Gastrocnemius medialis (tissue), 4 donors: ENCODE measurements around the gene OR11G2. TPM values are rescaled to one million over a fixed set of nuclear protein-coding genes. Genes with fewer than 3 reads are reported as not detected.

Experiments used
- ATAC-seq, 2 donors: fragments of 150-250 bp; one replicate each; pipeline ENCODE4 v1.9.1; 2016
- DNase-seq, 2 donors: peaks; one replicate each; pipeline ENCODE4 v3.0.0-alpha.2; 2019
- H3K27ac ChIP-seq, 4 donors: fragments of 200-600 bp; sonication (generic); 1 replicate in 1 of 4; 2 replicates in 3 of 4; pipeline ENCODE4 v1.5.1; 2016 to 2018; ENCODE audit warnings: mild to moderate bottlenecking in 2 of 4, moderate library complexity in 1 of 4
- H3K27me3 ChIP-seq, 3 donors: fragments of 200-600 bp; sonication (generic) in 2 of 3; 1 replicate in 1 of 3; 2 replicates in 2 of 3; pipeline versions ENCODE4 v1.5.1 to v1.6.0; 2016 to 2019; ENCODE audit warnings: mild to moderate bottlenecking in 1 of 3, moderate library complexity in 1 of 3
- H3K36me3 ChIP-seq, 2 donors: fragments of 200-600 bp; sonication (generic) in 1 of 2; one replicate each; pipeline ENCODE4 v1.5.1; 2017 to 2018
- H3K4me1 ChIP-seq, 2 donors: fragments of 200-600 bp; sonication (generic) in 1 of 2; one replicate each; pipeline ENCODE4 v1.5.1; 2016 to 2017; ENCODE audit warnings: mild to moderate bottlenecking in 2 of 2
- H3K4me3 ChIP-seq, 4 donors: fragments of 200-600 bp; sonication (generic) in 3 of 4; 1 replicate in 1 of 4; 2 replicates in 3 of 4; pipeline ENCODE4 v1.5.1; 2016 to 2019; ENCODE audit warnings: mild to moderate bottlenecking in 2 of 4
- H3K9me3 ChIP-seq, 3 donors: fragments of 200-600 bp; sonication (generic) in 2 of 3; 1 replicate in 1 of 3; 2 replicates in 2 of 3; pipeline ENCODE4 v1.5.1; 2016 to 2019
- CTCF ChIP-seq, 5 experiments: fragments of 450-650 bp in 3 of 5; fragments of 200-600 bp in 2 of 5; sonication (generic) in 2 of 5; IDR thresholded peaks in 4 of 5; conservative IDR thresholded peaks in 1 of 5; 1 replicate in 4 of 5; 2 replicates in 1 of 5; pipeline ENCODE4 v1.5.1; 2016 to 2019; ENCODE audit warnings: antibody characterized with exemption in 5 of 5, mild to moderate bottlenecking in 3 of 5, moderate library complexity in 3 of 5
- POLR2A ChIP-seq, 2 donors: fragments of 450-650 bp; IDR thresholded peaks; one replicate each; pipeline ENCODE4 v1.6.1; 2017; ENCODE audit warnings: antibody characterized with exemption in 2 of 2, mild to moderate bottlenecking in 2 of 2, moderate library complexity in 2 of 2
- in situ Hi-C, 4 donors: fragments of 200-750 bp; cut with MboI; loops; one replicate each; pipeline versions ENCODE4 v1.15.0 to v1.8.0; 2017; ENCODE audit warnings: low sequenced_read_pairs in 4 of 4
- intact Hi-C: fragments of 100-400 bp; cut with DNase I; formaldehyde crosslinking; loops from one replicate; pipeline ENCODE4 v1.15.1; 2023; ENCODE audit warnings: low total_unique reads
- total RNA-seq, 4 donors: library from RNA; depleted of rRNA; stranded (reverse); fragments of >200 nt; gene quantifications; one replicate each; pipeline versions ENCODE4 v1.1.0 to v1.2.3, GENCODE V29; 2016

Gene OR11G2
- total RNA-seq, 4 donors from 2014 or later: not detected

DNA sequence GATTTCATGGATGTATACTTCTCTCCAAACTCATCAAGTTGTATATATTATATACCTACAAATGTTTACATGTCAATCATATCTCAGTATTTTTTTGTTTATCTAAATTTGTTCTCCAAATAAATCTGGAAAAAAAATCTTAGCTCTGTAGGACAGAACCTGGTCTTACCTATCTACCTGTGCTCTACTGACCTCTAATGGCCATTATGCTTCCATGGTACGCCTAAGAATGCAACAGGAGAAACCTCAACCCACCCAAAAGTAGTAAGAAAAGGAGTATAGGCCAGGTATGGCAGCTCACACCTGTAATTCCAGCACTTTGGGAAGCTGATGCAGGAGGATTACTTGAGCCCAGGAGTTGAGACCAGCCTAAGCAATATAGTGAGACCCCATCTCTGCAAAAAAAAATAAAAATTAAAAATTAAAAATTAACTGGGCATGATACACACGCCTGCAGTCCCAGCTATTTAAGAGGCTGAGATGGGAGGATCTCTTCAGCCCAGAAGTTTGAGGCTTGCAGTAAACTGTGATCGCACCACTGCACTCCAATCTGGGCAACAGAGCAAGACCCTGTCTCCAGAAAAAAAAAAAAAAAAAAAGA, 57.0 kb downstream of the OR11G2 start:
- Histone ChIP-seq H3K4me3 (no peak overlapping the region), H3K9me3 (peaks cover 0 to 6% (median 0%) of the 10 kb centered on the region in 3 donors), H3K27ac (no peak overlapping the region), H3K27me3 (no peaks in the 10 kb centered on the region), H3K4me1 (no peaks in the 10 kb centered on the region), H3K36me3 (no peaks in the 10 kb centered on the region)
- DNase-seq: no peak
- intact Hi-C loops (no loop called here), in situ Hi-C loops (no loop called here)
- ATAC-seq: no peak
- TF ChIP-seq POLR2A (IDR thresholded peaks at IDR 0.05) (no peak), CTCF (IDR thresholded peaks at IDR 0.05 in 4 of 5, conservative IDR thresholded peaks at IDR 0.05 in 1 of 5) (no peak)

Other genes starting within 250 kb of the OR11G2 start
- gene OR4K15, start 215.3 kb upstream of the OR11G2 start, total RNA-seq: not detected
- gene OR4Q2, start 188.7 kb upstream of the OR11G2 start, total RNA-seq: not detected
- not detected for gene OR4K14, start 171.6 kb upstream of the OR11G2 start, total RNA-seq
- gene OR4K13, start 154.9 kb upstream of the OR11G2 start, total RNA-seq: not detected
- not detected for gene OR4L1, start 130.9 kb upstream of the OR11G2 start, total RNA-seq
- gene OR4K17, start 80.2 kb upstream of the OR11G2 start, total RNA-seq: not detected
- gene OR4N5, start 52.1 kb upstream of the OR11G2 start, total RNA-seq: not detected
- gene OR11H6, start 32.8 kb downstream of the OR11G2 start, total RNA-seq: not detected
- not detected for gene OR11H7, start 38.1 kb downstream of the OR11G2 start, total RNA-seq
- not detected for gene OR11H4, start 48.4 kb downstream of the OR11G2 start, total RNA-seq
- gene TTC5, start 115.1 kb downstream of the OR11G2 start, total RNA-seq: 1 to 10 TPM; 3.7 to 6.3 (median 4.8) TPM
- 10 to 100 TPM; 15.7 to 42.9 (median 30.2) TPM for gene CCNB1IP1, start 142.4 kb downstream of the OR11G2 start, total RNA-seq
- 10 to 100 TPM in 1 of 4 donors, 1 to 10 TPM in 3; 5.1 to 15.0 (median 7.0) TPM for gene PARP2, start 152.7 kb downstream of the OR11G2 start, total RNA-seq
- 10 to 100 TPM in 2 of 4 donors, 1 to 10 TPM in 2; 7.2 to 25.7 (median 12.0) TPM for gene TEP1, start 222.6 kb downstream of the OR11G2 start, total RNA-seq
- gene KLHL33, start 245.3 kb downstream of the OR11G2 start, total RNA-seq: 1 to 10 TPM; 1.9 to 4.7 (median 3.5) TPM